Measurements from ENCODE around the gene STN1.

DNA sequence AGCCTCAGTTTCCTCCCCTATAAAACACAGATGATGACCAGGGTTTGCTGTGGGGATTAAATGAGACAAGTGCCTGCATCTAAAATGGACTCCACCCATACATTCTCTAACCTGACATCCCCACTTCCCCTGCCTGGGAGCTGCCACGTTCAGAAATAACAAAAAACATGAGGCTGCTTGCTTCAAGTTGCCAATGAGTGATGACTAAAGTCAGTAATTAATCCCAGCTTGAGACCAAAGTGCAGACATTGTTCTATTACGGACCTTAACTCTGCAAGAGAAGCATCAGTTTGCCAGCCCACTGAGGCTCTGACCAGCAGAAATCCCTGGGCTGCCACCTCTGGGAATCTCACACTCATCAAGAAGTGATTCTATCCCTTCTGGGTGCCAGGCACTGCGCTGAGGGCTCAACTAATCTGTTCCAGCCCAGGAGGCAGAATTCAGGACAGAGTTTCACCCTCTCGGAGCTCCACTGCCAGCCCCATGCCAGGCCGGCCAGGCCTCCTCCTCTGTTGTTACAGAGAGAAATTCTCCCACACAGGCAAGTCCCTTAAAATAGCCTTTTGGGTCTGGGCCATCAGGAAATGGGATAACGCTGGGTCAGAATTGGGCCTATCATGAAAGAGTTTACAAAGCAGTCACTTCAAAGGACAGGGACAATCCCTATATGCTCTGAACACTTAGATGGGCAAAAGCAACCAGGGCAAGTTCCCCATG lies 74.0 kb downstream of the STN1 start:
- TF ChIP-seq, protein P1, sequence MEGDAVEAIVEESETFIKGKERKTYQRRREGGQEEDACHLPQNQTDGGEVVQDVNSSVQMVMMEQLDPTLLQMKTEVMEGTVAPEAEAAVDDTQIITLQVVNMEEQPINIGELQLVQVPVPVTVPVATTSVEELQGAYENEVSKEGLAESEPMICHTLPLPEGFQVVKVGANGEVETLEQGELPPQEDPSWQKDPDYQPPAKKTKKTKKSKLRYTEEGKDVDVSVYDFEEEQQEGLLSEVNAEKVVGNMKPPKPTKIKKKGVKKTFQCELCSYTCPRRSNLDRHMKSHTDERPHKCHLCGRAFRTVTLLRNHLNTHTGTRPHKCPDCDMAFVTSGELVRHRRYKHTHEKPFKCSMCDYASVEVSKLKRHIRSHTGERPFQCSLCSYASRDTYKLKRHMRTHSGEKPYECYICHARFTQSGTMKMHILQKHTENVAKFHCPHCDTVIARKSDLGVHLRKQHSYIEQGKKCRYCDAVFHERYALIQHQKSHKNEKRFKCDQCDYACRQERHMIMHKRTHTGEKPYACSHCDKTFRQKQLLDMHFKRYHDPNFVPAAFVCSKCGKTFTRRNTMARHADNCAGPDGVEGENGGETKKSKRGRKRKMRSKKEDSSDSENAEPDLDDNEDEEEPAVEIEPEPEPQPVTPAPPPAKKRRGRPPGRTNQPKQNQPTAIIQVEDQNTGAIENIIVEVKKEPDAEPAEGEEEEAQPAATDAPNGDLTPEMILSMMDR (conservative IDR thresholded peaks at IDR 0.05; ENCODE audit: low read depth, low read length) = no peak
- no peak for TF ChIP-seq EZH2 (IDR thresholded peaks at IDR 0.05; ENCODE audit: borderline replicate concordance, low read depth, low read length, poor library complexity, severe bottlenecking)

Measured in A673 (cell line).